ENCODE data around the gene ZNF709. TPM values are rescaled to one million over a fixed set of nuclear protein-coding genes. Genes with fewer than 3 reads are reported as not detected.
A peak's percentile ranks its signal among the peaks of the same experiment; 100 is the strongest.

Gene ZNF709
- total RNA-seq, 1 experiment from 2014 or later: 4.0 TPM

DNA sequence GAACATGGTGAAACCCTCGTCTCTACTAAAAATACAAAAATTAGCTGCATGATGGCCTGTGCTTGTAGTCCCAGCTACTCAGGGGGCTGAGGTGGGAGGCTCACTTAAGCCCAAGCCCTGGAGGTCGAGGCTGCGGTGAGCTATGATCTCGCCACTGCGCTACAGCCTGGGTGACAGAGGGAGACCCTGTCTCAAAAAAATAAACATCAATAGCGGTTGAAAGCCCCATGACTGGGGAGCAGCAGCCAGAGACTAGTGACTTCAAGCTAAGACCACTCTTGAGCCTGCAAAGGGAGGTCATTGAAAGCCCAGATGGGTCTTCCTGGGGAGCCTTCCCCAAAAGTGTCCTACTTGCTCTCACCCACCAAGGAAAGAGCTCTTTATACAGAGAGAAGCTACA, 11.9 kb upstream of the ZNF709 start:
- in situ Hi-C loops (cut with HindIII; ENCODE audit: low pct_unique_long_range_greater_than_20kb, low sequenced_read_pairs) (no loop called here), intact Hi-C loops (cut with micrococcal nuclease; ENCODE audit: unreplicated experiment) (no loop called here)
- CTCF ChIA-PET: interaction anchor here (0.6 kb wide), 1 partner anchor 70 kb away, joined by 8 read pairs; no protein-coding TSS in a partner anchor
- no peaks in the 10 kb centered on the region for H3K36me3 ChIP-seq (ENCODE audit: control insufficient read depth, insufficient read depth, low read length)
- ATAC-seq: no peak
- H3K4me3 ChIP-seq (ENCODE audit: low read depth in 2 of 2, low read length in 2 of 2): no peak overlapping the region
- POLR2A ChIA-PET: interaction anchor here (0.6 kb wide), 1 partner anchor 615 kb away, joined by 8 read pairs; no protein-coding TSS in a partner anchor
- BruUV-seq (replicated peaks): no TSS peak
- no peaks in the 10 kb centered on the region for H3K9me3 ChIP-seq (ENCODE audit: control insufficient read depth, insufficient read depth, low read depth, low read length)
- H3K27me3 ChIP-seq (ENCODE audit: control insufficient read depth, insufficient read depth, low read length): no peaks in the 10 kb centered on the region
- H3K4me1 ChIP-seq (ENCODE audit: control insufficient read depth, insufficient read depth, low read length): peaks cover 3% of the 10 kb centered on the region; the same call in 1 of the 2 replicates
- no peak for DNase-seq (ENCODE audit: low read depth, low spot score)
- H3K27ac ChIP-seq (ENCODE audit: low read length): no peak overlapping the region
- TF ChIP-seq REST (IDR thresholded peaks at IDR 0.05; ENCODE audit: insufficient read depth in 1 of 2, low read depth in 2 of 2, low read length in 1 of 2): no peak
- TF ChIP-seq SIN3A (IDR thresholded peaks at IDR 0.05; ENCODE audit: borderline replicate concordance, insufficient read depth, low read depth, low read length): no peak
- TF ChIP-seq POLR2AphosphoS5 (IDR thresholded peaks at IDR 0.05; ENCODE audit: low read depth, low read length): no peak
- TF ChIP-seq TCF7L2 (IDR thresholded peaks at IDR 0.05; ENCODE audit: low read depth, low read length): no peak
- no peak for TF ChIP-seq CTCF (IDR thresholded peaks at IDR 0.05)

- H3K4me1 ChIP-seq (ENCODE audit: control insufficient read depth, insufficient read depth, low read length): peaks cover 3% of the 10 kb centered on the region; the same call in 1 of the 2 replicates
- POLR2A ChIA-PET: interaction anchor here (0.6 kb wide), 2 partner anchors 14 to 136 kb away, joined by 4 read pairs; no protein-coding TSS in a partner anchor
- peak; percentile 100 for ATAC-seq
- intact Hi-C loops (cut with micrococcal nuclease; ENCODE audit: unreplicated experiment): no loop called here
- in situ Hi-C loops (cut with HindIII; ENCODE audit: low pct_unique_long_range_greater_than_20kb, low sequenced_read_pairs): no loop called here
- TF ChIP-seq CTCF (IDR thresholded peaks at IDR 0.05) (peak; percentile 71; the same call in 1 of the 2 replicates), POLR2AphosphoS5 (IDR thresholded peaks at IDR 0.05; ENCODE audit: low read depth, low read length) (peak; percentile 94), SIN3A (IDR thresholded peaks at IDR 0.05; ENCODE audit: borderline replicate concordance, insufficient read depth, low read depth, low read length) (no peak), TCF7L2 (IDR thresholded peaks at IDR 0.05; ENCODE audit: low read depth, low read length) (no peak), REST (IDR thresholded peaks at IDR 0.05; ENCODE audit: insufficient read depth in 1 of 2, low read depth in 2 of 2, low read length in 1 of 2) (no peak; a peak in 1 of 4 replicates)
- no peaks in the 10 kb centered on the region for H3K27me3 ChIP-seq (ENCODE audit: control insufficient read depth, insufficient read depth, low read length)
- no peaks in the 10 kb centered on the region for H3K9me3 ChIP-seq (ENCODE audit: control insufficient read depth, insufficient read depth, low read depth, low read length)
- H3K36me3 ChIP-seq (ENCODE audit: control insufficient read depth, insufficient read depth, low read length): no peaks in the 10 kb centered on the region
- H3K4me3 ChIP-seq (ENCODE audit: low read depth in 2 of 2, low read length in 2 of 2): peak overlapping the region; percentile 61 to 68
- DNase-seq (ENCODE audit: low read depth, low spot score): peak; percentile 82
- CTCF ChIA-PET: interaction anchor here (0.6 to 1.2 kb wide), 2 partner anchors 20 to 248 kb away, joined by 4 to 11 read pairs; no protein-coding TSS in a partner anchor
- no TSS peak for BruUV-seq (replicated peaks)
- peak overlapping the region; percentile 81 for H3K27ac ChIP-seq (ENCODE audit: low read length)
Observed at GRCh38 chr19:12495002-12495802, 10.6 kb upstream of the ZNF709 start.
